Activated CD4-positive, alpha-beta T cell treated with anti-CD3 and anti-CD28 coated beads, Interleukin-2, amount 50 U/mL, for 24 hours (primary cell): ENCODE results near the gene SRBD1.

Experiments
- DNase-seq, 2 donors: peaks; one replicate each; pipeline ENCODE4 v3.0.0-alpha.2; 2020; ENCODE audit warnings: low read depth in 1 of 2, low spot score in 1 of 2

SRBD1 gene

GRCh38 chr2:45382744-45383143 is 228.3 kb downstream of the SRBD1 start:
- no peak for DNase-seq

GRCh38 chr2:45380131-45380836 is 230.8 kb downstream of the SRBD1 start:
- DNase-seq, result no peak

GRCh38 chr2:45379399-45380087 is 231.5 kb downstream of the SRBD1 start:
- no peak for DNase-seq

- no peak for DNase-seq
These were observed 237.5 kb downstream of the SRBD1 start for GRCh38 chr2:45373534-45373933.

GRCh38 chr2:45370369-45370768 is 240.7 kb downstream of the SRBD1 start:
- DNase-seq, result no peak

- no peak for DNase-seq
These were observed 242.3 kb downstream of the SRBD1 start for GRCh38 chr2:45368792-45369191.

GRCh38 chr2:45361666-45362065 is 249.4 kb downstream of the SRBD1 start:
- DNase-seq, result no peak

GRCh38 chr2:45354776-45355175 is 256.3 kb downstream of the SRBD1 start:
- no peak for DNase-seq

GRCh38 chr2:45353879-45354278 is 257.2 kb downstream of the SRBD1 start:
- DNase-seq, result no peak

- no peak for DNase-seq
These were observed 258.6 kb downstream of the SRBD1 start for GRCh38 chr2:45352506-45352905.

GRCh38 chr2:45345331-45346234 is 265.5 kb downstream of the SRBD1 start:
- DNase-seq, result no peak

GRCh38 chr2:45344502-45344901 is 266.6 kb downstream of the SRBD1 start:
- no peak for DNase-seq

- DNase-seq, result no peak
These were observed 267.0 kb downstream of the SRBD1 start for GRCh38 chr2:45344071-45344470.

GRCh38 chr2:45343251-45344017 is 267.6 kb downstream of the SRBD1 start:
- DNase-seq, result no peak

- no peak for DNase-seq
These were observed 270.7 kb downstream of the SRBD1 start for GRCh38 chr2:45340318-45340717.

- no peak for DNase-seq
These were observed 271.8 kb downstream of the SRBD1 start for GRCh38 chr2:45339253-45339652.
